GM18526 (cell line): Measurements from ENCODE around the gene MN1.

Experiments
- POLR2A ChIP-seq: IDR thresholded peaks from 3 replicates; pipeline ENCODE4 v1.6.1; 2011; ENCODE audit not compliant: insufficient read length; ENCODE audit errors: extremely low read depth

MN1 gene

DNA sequence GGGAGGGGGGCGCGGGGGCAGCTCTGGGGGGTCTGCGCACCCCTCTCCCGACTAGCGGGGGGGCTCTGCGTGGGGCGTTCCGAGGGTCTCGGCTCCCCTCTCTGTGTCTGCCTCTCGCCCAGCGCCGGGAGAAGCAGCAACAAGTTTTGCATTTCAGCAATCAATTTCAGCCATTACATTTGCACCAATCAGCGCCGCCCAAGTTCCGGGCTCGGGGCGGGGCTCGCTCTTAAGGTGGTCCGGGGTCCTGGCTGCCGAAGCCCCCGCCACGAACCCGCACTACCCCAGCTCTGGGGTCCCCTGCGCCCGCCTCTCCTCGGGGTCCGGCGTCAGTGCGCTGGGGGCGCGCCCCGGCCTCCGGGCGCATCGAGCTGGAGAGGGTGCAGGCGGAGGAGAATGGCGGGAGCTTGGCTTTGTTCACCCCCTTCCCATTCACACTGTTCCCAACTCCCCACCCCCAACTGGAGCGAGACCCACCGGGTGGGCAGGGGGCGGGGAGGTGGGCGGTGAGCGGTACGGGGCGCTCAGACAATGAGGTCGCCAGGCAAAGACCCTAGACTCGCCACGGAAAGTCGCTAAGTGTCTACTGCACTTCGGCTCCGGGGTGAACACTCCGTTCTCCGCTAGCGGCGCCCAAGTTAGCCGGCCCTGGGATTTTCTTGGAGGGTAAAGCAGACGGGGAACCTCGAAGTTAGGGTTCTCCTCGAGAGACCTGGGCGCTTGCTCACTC is at the start of gene MN1:
Gene MN1, minus strand, starts transcription at position 141 of the 730 bp plus-strand sequence. CDS start 1,213 bp downstream, outside the sequence.
- TF ChIP-seq POLR2A, result no peak

DNA sequence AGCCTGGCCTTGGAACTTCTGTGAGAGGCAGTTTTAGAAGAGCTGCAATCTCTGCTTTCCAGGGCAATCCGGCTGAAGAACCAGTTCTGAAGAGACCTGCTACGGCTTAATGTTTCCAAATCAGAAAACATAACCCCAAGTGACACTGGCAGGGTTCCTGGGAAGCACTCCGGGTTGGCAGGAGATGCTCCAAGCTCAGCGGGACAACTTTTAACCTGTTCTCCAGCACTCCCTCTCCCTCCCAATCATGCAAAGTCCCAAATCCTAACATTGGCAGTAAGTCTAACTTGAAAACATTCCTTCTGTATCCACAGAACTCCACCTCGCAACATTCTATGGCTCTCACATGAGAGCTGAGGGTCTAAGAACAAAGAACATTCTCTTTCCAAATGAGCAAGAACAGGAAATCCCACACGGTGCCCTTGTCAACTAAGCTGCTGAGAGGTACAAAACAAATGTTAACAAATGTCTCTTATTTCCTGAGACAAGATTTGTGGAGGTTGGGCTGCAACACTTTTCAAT is 48.5 kb upstream of the MN1 start:
- TF ChIP-seq POLR2A, result no peak

DNA sequence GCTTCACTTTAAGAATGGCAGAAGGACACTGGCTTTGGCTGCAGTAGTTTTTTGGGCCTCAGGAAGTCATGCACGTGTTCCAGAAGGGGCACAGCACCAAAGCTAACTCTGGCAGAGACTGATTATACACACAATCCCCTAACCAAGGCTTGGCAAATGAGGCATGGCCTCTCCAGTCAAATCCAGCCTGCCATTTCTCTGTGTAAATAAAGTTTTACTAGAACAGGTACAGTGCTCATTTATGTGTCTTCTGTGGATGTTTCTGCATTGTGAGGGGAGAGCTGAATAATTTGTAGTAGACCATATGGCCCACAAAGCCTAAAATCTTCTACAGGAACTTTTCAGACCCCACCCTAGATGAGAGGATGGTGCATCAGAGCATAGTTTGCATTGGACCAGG is 46.4 kb upstream of the MN1 start:
- TF ChIP-seq POLR2A, result no peak

DNA sequence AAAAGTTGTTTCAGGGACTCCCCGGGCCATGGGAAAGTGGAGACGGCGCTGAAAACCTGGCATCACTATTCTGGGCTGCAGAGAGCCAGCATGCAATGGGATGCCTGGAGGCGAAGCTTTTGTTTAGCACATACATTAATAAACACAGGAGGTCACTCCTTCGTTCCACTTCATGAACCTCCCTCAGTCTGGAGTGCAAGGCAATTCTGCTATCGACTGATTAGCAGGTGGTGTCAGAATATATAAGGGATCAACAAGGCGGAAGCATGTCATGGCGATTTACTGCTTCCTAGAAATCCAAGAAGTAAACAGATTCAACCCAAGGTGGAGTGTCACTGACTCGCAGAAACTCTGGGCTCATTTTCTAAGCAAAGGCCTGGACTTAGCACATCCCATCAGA is 45.4 kb upstream of the MN1 start:
- no peak for TF ChIP-seq POLR2A

DNA sequence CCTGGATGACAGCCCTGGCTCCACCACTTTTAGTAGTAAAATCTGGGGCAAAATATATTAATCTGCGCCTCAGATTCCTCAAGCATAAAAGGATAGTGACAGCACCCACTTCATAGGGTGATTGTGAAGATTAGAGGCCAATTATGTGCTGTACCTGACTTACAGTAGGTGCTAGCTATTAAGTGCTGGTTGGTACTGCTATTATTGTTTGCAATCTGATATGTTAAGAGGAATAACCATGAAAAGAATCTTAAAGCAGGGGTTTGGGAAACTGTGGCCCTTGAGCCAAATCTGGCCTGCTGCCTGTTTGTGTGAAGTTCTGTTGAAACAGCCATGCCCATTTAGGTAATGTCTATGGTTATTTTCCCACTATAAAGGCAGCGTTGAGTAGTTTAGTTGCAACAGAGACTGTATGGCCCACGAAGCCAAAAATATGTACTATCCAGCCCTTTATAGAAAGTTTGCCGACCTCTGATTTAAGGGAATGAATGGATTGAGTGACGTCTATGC is 44.7 kb upstream of the MN1 start:
- TF ChIP-seq POLR2A, result no peak

DNA sequence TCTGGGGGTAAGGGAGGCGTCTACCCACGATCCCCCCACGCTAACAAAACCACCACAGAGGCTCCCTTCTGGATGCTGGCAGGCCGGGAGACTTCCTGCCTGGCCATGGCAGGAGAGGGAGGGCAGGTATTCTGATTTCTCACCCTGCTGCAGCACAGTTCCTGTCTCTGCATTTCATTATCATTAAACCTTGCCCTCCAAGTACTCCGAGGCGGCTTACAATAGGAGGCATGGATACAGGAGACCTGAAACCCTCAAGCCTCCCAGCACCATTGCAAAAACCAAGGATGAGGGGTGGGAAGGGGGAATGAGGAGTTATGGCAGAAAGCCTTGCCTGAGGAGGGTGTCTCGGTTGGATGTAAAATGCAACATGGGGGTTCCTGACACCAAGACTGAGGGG is 44.1 kb upstream of the MN1 start:
- no peak for TF ChIP-seq POLR2A

DNA sequence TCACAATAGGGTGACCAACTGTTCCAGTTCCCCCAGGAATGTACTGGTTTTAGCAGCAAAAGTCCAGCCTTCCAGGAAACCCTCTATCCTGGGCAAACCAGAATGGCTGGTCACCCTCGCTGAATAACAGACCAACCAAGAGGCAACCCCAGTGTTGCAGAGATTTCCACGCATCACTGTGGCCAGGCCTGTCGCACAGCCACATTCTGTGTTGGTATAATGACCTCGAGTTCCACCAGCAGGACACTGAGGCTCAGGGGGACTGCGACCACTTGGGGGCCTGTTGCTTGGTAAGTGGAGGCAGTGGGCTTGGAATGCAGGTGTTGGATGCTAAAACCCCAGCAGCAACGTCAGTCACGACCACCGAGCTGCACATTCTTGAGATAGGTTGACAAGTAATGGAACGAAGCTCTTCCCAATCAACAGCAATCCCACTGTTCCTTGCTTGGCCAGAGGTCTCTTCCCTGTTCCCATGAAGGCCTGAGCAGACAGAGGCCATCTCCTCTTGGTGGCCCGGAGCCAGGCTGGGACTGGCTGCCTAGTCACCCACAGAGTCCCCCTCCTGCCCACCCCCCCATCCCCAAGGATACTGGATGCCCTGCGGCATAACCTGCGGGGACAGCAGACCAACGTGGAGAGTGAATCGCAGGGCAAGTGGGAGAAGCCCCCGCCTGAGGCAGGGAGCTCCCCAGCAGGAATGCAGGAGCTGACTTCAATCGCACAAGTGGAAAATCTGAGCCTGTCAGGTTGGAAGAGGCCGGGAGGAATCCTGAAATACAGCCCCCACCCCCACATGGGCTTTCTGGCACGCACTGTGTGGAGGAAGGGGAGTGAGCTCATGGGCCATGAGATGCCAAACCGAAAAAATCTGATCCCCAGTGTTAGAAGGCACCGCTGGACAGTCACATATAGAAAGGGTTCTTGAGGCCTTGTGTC is 43.4 kb upstream of the MN1 start:
- TF ChIP-seq POLR2A, result no peak

DNA sequence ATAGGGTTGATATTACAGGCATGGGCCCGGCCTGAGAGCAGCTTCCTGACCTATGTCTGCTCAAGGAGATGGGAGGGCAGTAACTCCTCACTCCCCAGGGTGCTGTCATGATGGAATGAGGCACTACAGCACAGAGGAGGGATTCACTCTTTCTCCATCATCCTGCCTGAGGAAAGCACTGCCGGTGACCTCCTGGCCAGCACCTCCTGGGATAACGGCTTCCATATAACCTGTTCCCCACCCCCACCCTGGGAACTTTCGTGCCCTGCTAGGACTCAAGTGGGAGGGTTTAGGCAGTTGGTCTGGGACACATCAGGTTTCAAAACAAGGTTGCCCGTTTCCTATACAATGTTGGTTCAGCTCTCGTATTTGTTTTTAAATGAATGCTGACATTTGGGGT is 42.7 kb upstream of the MN1 start:
- no peak for TF ChIP-seq POLR2A

DNA sequence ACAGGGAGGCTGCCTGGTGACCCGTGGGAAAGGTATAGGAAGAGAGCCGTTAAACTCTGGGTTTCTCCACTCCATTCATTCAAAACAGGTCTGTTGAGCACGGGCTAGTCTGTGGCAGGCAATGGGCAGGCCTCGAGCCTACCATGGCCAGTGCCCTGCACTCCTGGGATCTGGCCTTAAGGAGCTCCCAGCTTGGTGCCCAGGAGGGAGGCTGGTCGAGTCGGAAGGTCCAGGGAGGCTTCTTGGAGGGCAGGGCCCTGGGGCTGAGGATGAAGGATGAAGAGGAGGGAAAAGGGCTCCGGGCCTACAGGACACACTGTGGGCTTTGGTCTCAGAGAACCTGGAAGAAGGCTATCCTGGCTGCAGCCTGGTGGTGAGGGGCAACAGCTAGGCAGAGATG is 41.9 kb upstream of the MN1 start:
- no peak for TF ChIP-seq POLR2A

DNA sequence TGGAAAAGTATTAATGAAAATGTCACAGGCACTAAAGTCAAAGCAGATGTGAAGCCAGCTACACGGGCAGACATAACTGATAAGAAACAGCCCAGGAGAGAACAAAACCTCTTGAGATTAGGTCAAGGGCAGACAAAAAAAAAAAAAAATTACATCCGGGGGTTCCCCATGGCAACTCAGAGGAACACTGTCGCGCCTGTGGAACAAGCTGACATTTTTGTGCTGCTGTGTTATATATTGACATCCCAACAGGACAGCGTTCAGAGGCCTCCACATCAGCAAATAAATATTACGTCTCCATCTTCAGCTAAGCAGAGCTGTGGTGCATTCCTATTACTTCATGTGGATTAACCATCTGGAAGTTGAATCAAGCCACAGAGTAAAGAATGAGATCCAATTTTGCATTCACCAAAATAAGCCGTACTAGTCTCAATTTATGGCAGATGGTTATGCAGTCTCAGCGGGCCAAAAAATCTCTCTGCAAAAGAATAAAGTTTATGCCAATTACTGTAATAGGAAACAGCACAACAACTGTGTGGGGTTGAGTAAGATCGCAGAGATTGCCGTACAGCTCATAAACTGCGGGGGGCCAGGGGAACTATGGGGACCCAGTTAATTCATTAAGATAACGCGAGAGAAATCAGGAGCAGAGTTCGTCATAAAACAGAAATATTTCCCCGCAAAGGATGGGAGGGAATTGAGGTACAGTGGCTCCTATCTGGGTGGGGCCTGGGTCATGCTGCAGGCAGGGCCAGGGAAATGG is 41.3 kb upstream of the MN1 start:
- TF ChIP-seq POLR2A, result no peak

DNA sequence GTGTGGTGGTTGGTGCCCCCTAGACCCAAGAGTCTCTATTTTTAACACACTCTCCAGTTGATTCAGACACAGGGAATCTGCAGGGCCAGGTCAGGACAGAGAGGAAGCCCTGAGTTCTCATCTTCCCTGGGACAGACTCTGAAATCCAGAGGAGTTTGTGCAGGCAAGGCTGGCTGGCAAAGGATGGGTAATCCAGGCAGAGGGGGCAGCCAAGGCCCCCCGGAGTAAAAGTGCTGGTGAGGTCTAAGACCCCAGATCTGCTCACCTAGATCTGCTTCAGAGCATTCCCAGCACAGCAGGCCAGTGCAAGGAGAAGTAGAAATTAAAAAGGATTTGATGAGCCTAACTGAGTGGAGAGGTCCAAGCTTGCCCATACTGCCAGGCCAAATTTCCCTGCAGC is 40.6 kb upstream of the MN1 start:
- no peak for TF ChIP-seq POLR2A

DNA sequence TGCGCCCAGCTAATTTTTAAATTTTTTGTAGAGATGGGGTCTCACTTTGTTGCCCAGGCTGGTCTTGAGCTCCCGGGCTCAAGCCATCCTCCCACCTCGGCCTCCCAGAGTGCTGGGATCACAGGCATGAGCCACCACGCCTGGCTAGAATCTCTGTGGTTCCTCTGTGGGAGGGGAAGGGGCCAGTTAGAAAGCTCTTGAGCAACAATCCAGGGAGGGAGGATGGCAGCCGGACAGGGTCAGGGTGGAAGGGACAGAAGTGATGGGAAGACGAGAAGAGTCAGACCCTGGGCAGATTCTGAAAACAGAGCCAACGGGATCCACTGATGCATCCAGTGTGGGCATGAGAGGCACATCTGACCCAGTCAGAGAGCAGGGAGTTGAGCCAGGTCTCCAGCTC is 38.9 kb upstream of the MN1 start:
- TF ChIP-seq POLR2A, result no peak

DNA sequence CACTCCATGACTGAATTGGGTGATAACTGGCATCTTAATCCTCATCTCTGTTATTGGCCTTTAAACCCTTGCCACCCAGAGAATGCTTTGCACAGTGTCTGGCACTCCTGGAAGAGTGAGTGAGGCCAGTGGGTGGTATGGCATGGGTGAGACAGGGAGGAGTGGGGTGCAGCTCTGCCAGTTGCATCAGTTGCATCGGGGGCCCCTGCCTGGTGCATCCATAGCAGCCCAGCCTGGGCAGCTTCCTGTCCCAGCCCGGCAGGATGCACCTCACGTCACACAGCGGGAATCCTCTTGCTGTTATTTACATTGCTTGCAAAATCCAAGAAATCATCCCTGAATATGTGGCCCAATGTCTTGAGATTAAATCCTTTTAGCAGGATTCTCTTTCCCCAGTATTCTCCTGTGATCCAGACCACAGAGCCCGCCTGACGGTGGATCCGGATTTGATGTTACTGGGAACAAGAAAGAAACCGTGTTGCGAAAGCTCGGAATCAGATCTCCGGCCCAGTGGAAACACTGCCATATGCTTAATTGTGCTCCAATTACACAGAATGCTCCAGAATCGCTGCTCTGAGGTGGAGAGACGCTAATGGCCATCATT is 37.6 kb upstream of the MN1 start:
- TF ChIP-seq POLR2A, result no peak

DNA sequence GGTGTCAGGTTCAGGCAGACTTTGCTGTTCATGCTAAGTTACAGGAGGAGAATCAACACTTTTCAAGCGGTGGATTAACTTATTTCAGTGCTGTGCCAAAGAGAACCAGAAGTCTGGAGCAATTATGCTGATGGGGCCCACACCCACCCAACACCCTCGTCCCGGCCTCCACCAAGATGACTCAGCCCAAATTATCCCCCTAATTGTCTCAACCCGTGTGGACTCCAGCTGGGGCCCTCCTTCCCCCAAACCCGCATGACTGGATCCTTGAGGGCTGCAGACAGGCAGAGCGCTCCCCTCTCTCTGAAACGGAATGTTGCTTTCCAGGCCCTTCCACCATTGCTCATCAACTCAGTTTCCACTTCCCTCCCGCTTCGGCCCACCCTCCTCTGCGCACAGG is 34.6 kb upstream of the MN1 start:
- no peak for TF ChIP-seq POLR2A

DNA sequence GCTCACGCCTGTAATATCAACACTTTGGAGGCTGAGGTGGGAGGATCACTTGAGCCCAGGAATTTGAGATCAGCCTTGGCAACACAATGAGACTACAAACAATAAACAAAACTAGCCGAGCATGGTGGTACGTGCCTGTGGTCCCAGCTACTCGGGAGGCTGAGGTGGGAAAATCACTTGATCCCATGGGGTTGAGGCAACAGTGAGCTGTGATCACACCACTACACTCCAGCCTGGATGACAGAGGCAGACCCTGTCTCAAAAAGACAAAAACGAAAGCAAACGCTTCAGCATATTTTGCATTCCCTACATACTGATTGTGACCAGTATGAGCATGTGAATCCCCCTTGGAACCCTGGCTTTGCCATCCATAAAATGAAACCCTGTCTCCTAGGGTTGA is 33.9 kb upstream of the MN1 start:
- no peak for TF ChIP-seq POLR2A
